Measurements from ENCODE around the gene TMEM81. TPM values are rescaled to one million over a fixed set of nuclear protein-coding genes. Genes with fewer than 3 reads are reported as not detected.

The TMEM81 gene
- total RNA-seq, 2 donors from 2014 or later: 4.9 to 6.2 TPM

GRCh38 chr1:205111354-205111753, 27.1 kb upstream of the TMEM81 start:
- TF ChIP-seq CTCF (conservative IDR thresholded peaks at IDR 0.05): no peak
- H3K4me3 ChIP-seq (ENCODE audit: low read length): no peak overlapping the region

GRCh38 chr1:205109711-205110110, 25.5 kb upstream of the TMEM81 start:
- H3K27me3 ChIP-seq (ENCODE audit: control insufficient read depth, insufficient read depth, low read length, poor library complexity, severe bottlenecking): no peaks in the 10 kb centered on the region
- H3K9ac ChIP-seq (ENCODE audit: extremely low read depth, low read length, poor library complexity, severe bottlenecking): no peak overlapping the region
- Mint-ChIP-seq H3K4me1 (no peaks in the 10 kb centered on the region), H3K27me3 (ENCODE audit: insufficient read depth) (no peaks in the 10 kb centered on the region), H3K4me3 (no peak overlapping the region), H3K36me3 (ENCODE audit: low read depth) (peaks cover 44% of the 10 kb centered on the region), H3K27ac (no peak overlapping the region), H3K9me3 (no peaks in the 10 kb centered on the region)
- peaks cover 79% of the 10 kb centered on the region for H3K36me3 ChIP-seq (ENCODE audit: control insufficient read depth, insufficient read depth, low read length)
- H3K4me3 ChIP-seq (ENCODE audit: low read length): no peak overlapping the region
- H3K4me1 ChIP-seq (ENCODE audit: control insufficient read depth, insufficient read depth, low read length): no peaks in the 10 kb centered on the region
- H3K27ac ChIP-seq (ENCODE audit: low read depth, low read length): no peak overlapping the region
- H3K9me3 ChIP-seq (ENCODE audit: control insufficient read depth, low read length): no peaks in the 10 kb centered on the region
- no peak for DNase-seq
- 97% methylated on average over 5 of the region's 5 CpGs; no CpG with 5 or more reads in 1 of the 2 experiments for WGBS, 2 experiments (ENCODE audit: insufficient coverage in 1 of 2, insufficient read length in 1 of 2)
- no peak for TF ChIP-seq CTCF (conservative IDR thresholded peaks at IDR 0.05)

More at GRCh38 chr1:205111354-205111753, 27.1 kb upstream of the TMEM81 start:
- Histone ChIP-seq H3K9ac (ENCODE audit: extremely low read depth, low read length, poor library complexity, severe bottlenecking) (no peak overlapping the region), H3K27me3 (ENCODE audit: control insufficient read depth, insufficient read depth, low read length, poor library complexity, severe bottlenecking) (no peaks in the 10 kb centered on the region), H3K27ac (ENCODE audit: low read depth, low read length) (no peak overlapping the region), H3K4me1 (ENCODE audit: control insufficient read depth, insufficient read depth, low read length) (no peaks in the 10 kb centered on the region), H3K9me3 (ENCODE audit: control insufficient read depth, low read length) (no peaks in the 10 kb centered on the region), H3K36me3 (ENCODE audit: control insufficient read depth, insufficient read depth, low read length) (peaks cover 74% of the 10 kb centered on the region)
- H3K4me1 Mint-ChIP-seq: no peaks in the 10 kb centered on the region
- H3K27ac Mint-ChIP-seq: no peak overlapping the region
- H3K36me3 Mint-ChIP-seq (ENCODE audit: low read depth): peaks cover 31% of the 10 kb centered on the region
- H3K27me3 Mint-ChIP-seq (ENCODE audit: insufficient read depth): no peaks in the 10 kb centered on the region
- no peak for DNase-seq
- H3K4me3 Mint-ChIP-seq: no peak overlapping the region
- H3K9me3 Mint-ChIP-seq: no peaks in the 10 kb centered on the region

- TF ChIP-seq CTCF (conservative IDR thresholded peaks at IDR 0.05): no peak
- Mint-ChIP-seq H3K9me3 (no peaks in the 10 kb centered on the region), H3K27ac (no peak overlapping the region), H3K36me3 (ENCODE audit: low read depth) (peaks cover 44% of the 10 kb centered on the region), H3K27me3 (ENCODE audit: insufficient read depth) (no peaks in the 10 kb centered on the region), H3K4me1 (no peaks in the 10 kb centered on the region), H3K4me3 (no peak overlapping the region)
- no peaks in the 10 kb centered on the region for H3K4me1 ChIP-seq (ENCODE audit: control insufficient read depth, insufficient read depth, low read length)
- H3K9me3 ChIP-seq (ENCODE audit: control insufficient read depth, low read length): no peaks in the 10 kb centered on the region
- DNase-seq: no peak
- no peaks in the 10 kb centered on the region for H3K27me3 ChIP-seq (ENCODE audit: control insufficient read depth, insufficient read depth, low read length, poor library complexity, severe bottlenecking)
- no peak overlapping the region for H3K9ac ChIP-seq (ENCODE audit: extremely low read depth, low read length, poor library complexity, severe bottlenecking)
- WGBS, 2 experiments (ENCODE audit: insufficient coverage in 1 of 2, insufficient read length in 1 of 2): 80% methylated on average over 1 of the region's 1 CpG; no CpG with 5 or more reads in 1 of the 2 experiments
- H3K27ac ChIP-seq (ENCODE audit: low read depth, low read length): no peak overlapping the region
- H3K4me3 ChIP-seq (ENCODE audit: low read length): no peak overlapping the region
- peaks cover 78% of the 10 kb centered on the region for H3K36me3 ChIP-seq (ENCODE audit: control insufficient read depth, insufficient read depth, low read length)
These were observed 25.0 kb upstream of the TMEM81 start for GRCh38 chr1:205109269-205109668.

Measured in endodermal cell (in vitro differentiated cells).